H1 (cell line): ENCODE measurements around the gene GATAD2B. TPM values are rescaled to one million over a fixed set of nuclear protein-coding genes. Genes with fewer than 3 reads are reported as not detected.

Experiments used
- CTCF ChIA-PET: fragments of 300-600 bp; sonication (Branson Sonifier 250); formaldehyde crosslinking; loops from one replicate; lab custom pipeline; 2021; ENCODE audit not compliant: partially characterized antibody; lab: Charles Lee
- POLR2A ChIA-PET: fragments of 300-600 bp; sonication (Branson Sonifier 250); formaldehyde crosslinking; loops from one replicate; lab custom pipeline; 2021; ENCODE audit warnings: inconsistent platforms; ENCODE audit not compliant: partially characterized antibody; lab: Charles Lee
- DNase-seq, 2 experiments: peaks; one replicate each; pipeline versions ENCODE4 v3.0.0 to v3.0.0-alpha.2; 2010 to 2022; ENCODE audit warnings: low spot score in 2 of 2, low read depth in 1 of 2, mixed read lengths in 1 of 2
- FAIRE-seq: peaks from 2 replicates; lab custom pipeline; 2011; peaks lifted over from hg19 to GRCh38; lab: Jason Lieb, UNC
- H2AFZ ChIP-seq: 2 replicates; pipeline ENCODE4 v1.8.1; 2012; ENCODE audit warnings: low read length, inconsistent platforms
- H2AK5ac ChIP-seq: 2 replicates; pipeline ENCODE4 v1.6.1; 2013; ENCODE audit warnings: low read depth, low read length
- H2BK120ac ChIP-seq: replicated peaks from 2 replicates; pipeline ENCODE3; 2013; ENCODE audit warnings: low read depth, low read length, inconsistent platforms
- H2BK12ac ChIP-seq: 2 replicates; pipeline ENCODE4 v1.6.1; 2013; ENCODE audit warnings: low read depth, low read length
- H2BK15ac ChIP-seq: 2 replicates; pipeline ENCODE4 v1.6.1; 2013; ENCODE audit warnings: low read length
- H2BK20ac ChIP-seq: 2 replicates; pipeline ENCODE4 v1.6.1; 2013; ENCODE audit warnings: low read length
- H2BK5ac ChIP-seq: 2 replicates; pipeline ENCODE4 v1.6.1; 2013; ENCODE audit warnings: low read depth, low read length
- H3K14ac ChIP-seq: 2 replicates; pipeline ENCODE4 v1.6.1; 2013; ENCODE audit warnings: inconsistent platforms; ENCODE audit not compliant: insufficient read length
- H3K18ac ChIP-seq: 2 replicates; pipeline ENCODE4 v1.6.1; 2013; ENCODE audit warnings: low read length; ENCODE audit errors: extremely low read depth
- H3K23ac ChIP-seq: 2 replicates; pipeline ENCODE4 v1.6.1; 2013; ENCODE audit warnings: inconsistent platforms; ENCODE audit not compliant: insufficient read length
- H3K23me2 ChIP-seq: 2 replicates; pipeline ENCODE4 v1.6.1; 2013; ENCODE audit warnings: low read depth, low read length
- H3K27ac ChIP-seq: 2 replicates; pipeline ENCODE4 v1.6.1; 2011; ENCODE audit warnings: low read depth, low read length, inconsistent platforms
- H3K27me3 ChIP-seq, 4 experiments: replicated peaks in 1 of 4; 1 replicate in 1 of 4; 2 replicates in 3 of 4; pipeline versions ENCODE4 v1.6.1 to v1.8.1; 2011 to 2013; ENCODE audit warnings: low read length in 3 of 4, mild to moderate bottlenecking in 3 of 4, inconsistent platforms in 2 of 4, mixed read lengths in 2 of 4, moderate library complexity in 1 of 4; ENCODE audit not compliant: control insufficient read depth in 3 of 4, insufficient read depth in 3 of 4; ENCODE audit errors: extremely low read depth in 1 of 4
- H3K36me3 ChIP-seq, 4 experiments: 2 replicates each; pipeline versions ENCODE4 v1.6.1 to v1.8.1; 2011 to 2013; ENCODE audit warnings: mild to moderate bottlenecking in 4 of 4, low read length in 3 of 4, moderate library complexity in 2 of 4, control low read depth in 1 of 4, inconsistent platforms in 1 of 4; ENCODE audit not compliant: insufficient read depth in 4 of 4, control insufficient read depth in 2 of 4
- H3K4ac ChIP-seq: replicated peaks from 2 replicates; pipeline ENCODE3; 2013; ENCODE audit warnings: low read length, low read depth, mixed read lengths, inconsistent platforms; ENCODE audit not compliant: insufficient read length
- H3K4me1 ChIP-seq, 4 experiments: replicated peaks in 1 of 4; 1 replicate in 1 of 4; 2 replicates in 3 of 4; pipeline versions ENCODE4 v1.6.1 to v1.8.1; 2011 to 2013; ENCODE audit warnings: low read length in 3 of 4, inconsistent platforms in 2 of 4, mixed read lengths in 1 of 4; ENCODE audit not compliant: insufficient read depth in 4 of 4, control insufficient read depth in 3 of 4
- H3K4me2 ChIP-seq, 2 experiments: 2 replicates each; pipeline versions ENCODE4 v1.6.1 to v1.8.1; 2011 to 2013; ENCODE audit warnings: low read depth in 2 of 2, low read length in 2 of 2, control low read depth in 1 of 2, inconsistent platforms in 1 of 2, mild to moderate bottlenecking in 1 of 2; ENCODE audit not compliant: insufficient read depth in 1 of 2
- H3K4me3 ChIP-seq, 4 experiments: fragments of 200-600, 300-600 bp in 1 of 4; sonication (generic), shearing (Covaris generic), sonication (Bioruptor Twin) in 1 of 4; 2 replicates each; pipeline versions ENCODE4 v1.5.1 to v1.8.1; 2011 to 2016; ENCODE audit warnings: low read length in 4 of 4, low read depth in 3 of 4, control low read depth in 2 of 4, inconsistent platforms in 2 of 4, mild to moderate bottlenecking in 2 of 4, mixed read lengths in 1 of 4, moderate library complexity in 1 of 4; ENCODE audit not compliant: insufficient read depth in 2 of 4; ENCODE audit errors: extremely low read depth in 1 of 4
- H3K56ac ChIP-seq: replicated peaks from 2 replicates; pipeline ENCODE3; 2013; ENCODE audit warnings: low read depth, mild to moderate bottlenecking, mixed read lengths, low read length, inconsistent platforms; ENCODE audit not compliant: insufficient read length
- H3K79me1 ChIP-seq: 2 replicates; pipeline ENCODE4 v1.6.1; 2013; ENCODE audit warnings: low read depth, low read length, control low read depth
- H3K79me2 ChIP-seq, 2 experiments: 2 replicates each; pipeline versions ENCODE4 v1.6.1 to v1.8.1; 2012 to 2013; ENCODE audit warnings: low read length in 2 of 2, mild to moderate bottlenecking in 2 of 2, inconsistent platforms in 1 of 2; ENCODE audit not compliant: insufficient read depth in 2 of 2, control insufficient read depth in 1 of 2
- H3K9ac ChIP-seq, 4 experiments: replicated peaks in 1 of 4; 1 replicate in 1 of 4; 2 replicates in 3 of 4; pipeline versions ENCODE4 v1.6.1 to v1.8.1; 2011 to 2013; ENCODE audit warnings: low read depth in 3 of 4, low read length in 3 of 4, control low read depth in 2 of 4, mild to moderate bottlenecking in 2 of 4, moderate library complexity in 2 of 4, inconsistent platforms in 1 of 4; ENCODE audit errors: extremely low read depth in 1 of 4
- H3K9me3 ChIP-seq, 2 experiments: 2 replicates each; pipeline versions ENCODE4 v1.6.1 to v1.8.1; 2012 to 2013; ENCODE audit warnings: mild to moderate bottlenecking in 2 of 2, moderate library complexity in 2 of 2, control low read depth in 1 of 2, inconsistent platforms in 1 of 2, low read depth in 1 of 2, low read length in 1 of 2, mixed read lengths in 1 of 2; ENCODE audit not compliant: insufficient read depth in 2 of 2
- H4K20me1 ChIP-seq, 2 experiments: replicated peaks in 1 of 2; 2 replicates each; pipeline versions ENCODE3 to v1.8.1; 2011 to 2013; ENCODE audit warnings: inconsistent platforms in 2 of 2, low read length in 2 of 2, mild to moderate bottlenecking in 1 of 2; ENCODE audit not compliant: insufficient read depth in 2 of 2, control insufficient read depth in 1 of 2
- H4K5ac ChIP-seq: 2 replicates; pipeline ENCODE4 v1.6.1; 2013; ENCODE audit warnings: low read length, low read depth, mixed read lengths, inconsistent platforms; ENCODE audit not compliant: insufficient read length
- H4K8ac ChIP-seq: 2 replicates; pipeline ENCODE4 v1.8.0; 2013; ENCODE audit warnings: mild to moderate bottlenecking, moderate library complexity, low read length, inconsistent platforms; ENCODE audit not compliant: insufficient read depth; ENCODE audit errors: extremely low read depth
- H4K91ac ChIP-seq: replicated peaks from 2 replicates; pipeline ENCODE3; 2013; ENCODE audit warnings: low read length, mixed read lengths, inconsistent platforms; ENCODE audit not compliant: insufficient read length
- ASH2L ChIP-seq: fragments of 200-600, 300-600 bp; sonication (generic); IDR thresholded peaks from one replicate; pipeline ENCODE4 v1.7.1; 2017; ENCODE audit warnings: low read length
- BACH1 ChIP-seq: IDR thresholded peaks from 2 replicates; pipeline ENCODE4 v1.6.1; 2012; ENCODE audit warnings: low read length, improper control_type of control experiment
- CBX5 ChIP-seq: fragments of 300-800, 300-1000 bp; sonication (generic); IDR thresholded peaks from 2 replicates; pipeline ENCODE4 v1.7.1; 2016; ENCODE audit warnings: antibody characterized with exemption, low read length, low read depth
- CEBPB ChIP-seq: IDR thresholded peaks from 2 replicates; pipeline ENCODE4 v1.6.1; 2012; ENCODE audit warnings: low read depth, low read length
- CHD1 ChIP-seq: IDR thresholded peaks from 2 replicates; pipeline ENCODE4 v1.6.1; 2012; ENCODE audit warnings: low read depth, low read length, improper control_type of control experiment
- CHD2 ChIP-seq: IDR thresholded peaks from 2 replicates; pipeline ENCODE4 v1.6.1; 2012; ENCODE audit warnings: low read length, improper control_type of control experiment
- CREB1 ChIP-seq: IDR thresholded peaks from 2 replicates; pipeline ENCODE4 v1.6.1; 2012; ENCODE audit warnings: inconsistent platforms
- EP300 ChIP-seq, 2 experiments: IDR thresholded peaks; 1 replicate in 1 of 2; 2 replicates in 1 of 2; pipeline ENCODE4 v1.6.1; 2011 to 2012; ENCODE audit warnings: low read depth in 2 of 2, low read length in 2 of 2, mild to moderate bottlenecking in 2 of 2, borderline replicate concordance in 1 of 2, inconsistent platforms in 1 of 2, moderate library complexity in 1 of 2
- GABPA ChIP-seq: IDR thresholded peaks from 2 replicates; pipeline ENCODE4 v1.6.1; 2011; ENCODE audit warnings: mild to moderate bottlenecking, low read length, moderate library complexity, borderline replicate concordance; ENCODE audit not compliant: insufficient read depth
- HDAC2 ChIP-seq, 2 experiments: fragments of 300-600 bp in 1 of 2; sonication (generic) in 1 of 2; IDR thresholded peaks; 2 replicates each; pipeline ENCODE4 v1.6.1; 2011 to 2012; ENCODE audit warnings: low read depth in 2 of 2, low read length in 2 of 2, mild to moderate bottlenecking in 2 of 2, moderate library complexity in 2 of 2, borderline replicate concordance in 1 of 2, inconsistent platforms in 1 of 2
- JUND ChIP-seq: IDR thresholded peaks from 2 replicates; pipeline ENCODE4 v1.6.1; 2011; ENCODE audit warnings: mild to moderate bottlenecking, improper control_type of control experiment, low read length
- KDM5A ChIP-seq: fragments of 200-600 bp; IDR thresholded peaks from 2 replicates; pipeline ENCODE4 v1.7.1; 2012; ENCODE audit warnings: mild to moderate bottlenecking, low read length, inconsistent platforms, mixed read lengths
- MAFK ChIP-seq: IDR thresholded peaks from 2 replicates; pipeline ENCODE4 v1.6.1; 2012; ENCODE audit warnings: low read depth, mild to moderate bottlenecking, improper control_type of control experiment, low read length
- PHF8 ChIP-seq: fragments of 200-600 bp; sonication (generic); conservative IDR thresholded peaks from 2 replicates; pipeline ENCODE4 v1.7.1; 2012; ENCODE audit warnings: low read depth, mild to moderate bottlenecking, inconsistent platforms, low read length, moderate library complexity
- SIX5 ChIP-seq: IDR thresholded peaks from 2 replicates; pipeline ENCODE4 v1.6.1; 2011; ENCODE audit warnings: mild to moderate bottlenecking, low read depth, low read length
- SRF ChIP-seq: IDR thresholded peaks from 2 replicates; pipeline ENCODE4 v1.6.1; 2011; ENCODE audit warnings: mild to moderate bottlenecking, low read depth, low read length, moderate library complexity
- WGBS, 2 experiments: shearing (Covaris generic) in 1 of 2; methylation state at CpG; one replicate each; pipeline versions ENCODE4 v1.1.6 to v1.1.7; 2013 to 2015; ENCODE audit warnings: low lambda C conversion rate in 2 of 2, mixed read lengths in 2 of 2, inconsistent platforms in 1 of 2, low coverage in 1 of 2, missing lambda C conversion rate in 1 of 2; ENCODE audit not compliant: insufficient replicate concordance in 2 of 2, insufficient coverage in 1 of 2, insufficient read length in 1 of 2; ENCODE audit errors: extremely low coverage in 1 of 2, missing lambda C conversion rate in 1 of 2; 5-methylcytosine and 5-hydroxymethylcytosine counted together
- polyA plus RNA-seq, 7 experiments: library from polyadenylated mRNA; depleted of rRNA in 3 of 7; stranded (reverse) in 5 of 7; unstranded in 2 of 7; fragments of >200 nt in 5 of 7; fragments of 200-250 nt in 2 of 7; gene quantifications; 1 replicate in 5 of 7; 2 replicates in 1 of 7; 4 replicates in 1 of 7; pipeline versions ENCODE4 v1.2.1 to v1.2.3, GENCODE V29; 2011 to 2013; ENCODE audit warnings: missing spikeins in 2 of 7, mixed read lengths in 2 of 7
- total RNA-seq: library from RNA; stranded (reverse); fragmentation: NEBNext Ultra II Directional; extraction: Animal tissue kit (Norgen Biotek cat#: 25700); gene quantifications from 2 replicates; pipeline ENCODE4 v1.2.1, GENCODE V29; 2021

GATAD2B gene
- total and polyA plus RNA-seq, 2 of the 8 experiments (the other 6 are each of a cell fraction or from before 2014, with no cell fraction given) = 8.4 to 39.1 TPM

DNA sequence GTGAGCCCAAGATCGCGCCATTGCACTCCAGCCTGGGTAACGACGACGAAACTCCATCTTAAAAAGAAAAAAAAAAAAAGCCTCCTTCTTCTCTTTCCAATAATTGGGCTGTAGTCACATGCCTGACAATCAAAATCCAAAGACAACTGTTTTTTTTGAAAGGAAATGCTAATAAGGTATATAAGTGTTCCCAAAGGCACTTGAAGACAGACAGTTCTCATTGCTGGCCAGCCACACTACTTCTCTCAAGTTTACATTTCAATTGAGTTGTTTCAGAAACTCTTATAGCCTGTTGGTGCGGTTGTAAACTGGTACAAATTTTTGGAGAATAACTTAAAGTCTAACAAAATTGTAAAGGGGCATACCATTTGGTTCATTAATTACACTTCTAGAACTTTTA lies 23.3 kb downstream of the GATAD2B start:
- H4K8ac ChIP-seq = no peak overlapping the region
- no peak overlapping the region for H2BK12ac ChIP-seq
- no peak overlapping the region for H3K4ac ChIP-seq
- H3K27ac ChIP-seq = no peak overlapping the region
- no peak overlapping the region for H2AFZ ChIP-seq
- H3K27me3 ChIP-seq = no peaks in the 10 kb centered on the region
- H3K18ac ChIP-seq = no peak overlapping the region
- H3K4me3 ChIP-seq = no peak overlapping the region
- ChIA-PET CTCF (no interaction called here), POLR2A (no interaction called here)
- H4K20me1 ChIP-seq = peaks cover 3 to 8% of the 10 kb centered on the region in 2 experiments
- H3K9ac ChIP-seq = no peak overlapping the region
- H3K56ac ChIP-seq = no peak overlapping the region
- H3K9me3 ChIP-seq = no peaks in the 10 kb centered on the region
- H3K14ac ChIP-seq = no peak overlapping the region
- FAIRE-seq (no peak), DNase-seq (no peak)
- H3K79me2 ChIP-seq = peaks cover 0 to 86% of the 10 kb centered on the region in 2 experiments; a peak in 3 of 4 replicates
- peaks cover 2% of the 10 kb centered on the region; the same call in 1 of the 2 replicates for H3K79me1 ChIP-seq
- no peak overlapping the region for H4K91ac ChIP-seq
- peaks cover 0 to 11% (median 0%) of the 10 kb centered on the region in 4 experiments; a peak in 2 of 8 replicates for H3K36me3 ChIP-seq
- no peak overlapping the region for H2BK15ac ChIP-seq
- no peak overlapping the region for H2AK5ac ChIP-seq
- no peak overlapping the region for H2BK20ac ChIP-seq
- H3K4me1 ChIP-seq = no peaks in the 10 kb centered on the region
- no peak overlapping the region for H2BK5ac ChIP-seq
- no peak for TF ChIP-seq PHF8
- no peak for TF ChIP-seq SIX5
- TF ChIP-seq EP300 (IDR thresholded peaks at IDR 0.05; ENCODE audit: borderline replicate concordance in 1 of 2, low read depth in 2 of 2, low read length in 2 of 2) = no peak
- TF ChIP-seq CEBPB = no peak
- TF ChIP-seq KDM5A = no peak
- TF ChIP-seq CHD2 = no peak
- no peak for TF ChIP-seq MAFK
- TF ChIP-seq JUND = no peak
- TF ChIP-seq HDAC2 (IDR thresholded peaks at IDR 0.05; ENCODE audit: borderline replicate concordance in 1 of 2, low read depth in 2 of 2, low read length in 2 of 2) = no peak
- no peak for TF ChIP-seq BACH1
- no peak for TF ChIP-seq CHD1
- no peak for TF ChIP-seq GABPA
- TF ChIP-seq ASH2L = no peak
- TF ChIP-seq SRF = no peak
- TF ChIP-seq CBX5 = no peak
- TF ChIP-seq CREB1 = no peak
- H3K4me2 ChIP-seq = no peak overlapping the region
- no peaks in the 10 kb centered on the region for H3K23me2 ChIP-seq
- 91% methylated on average over 6 of the region's 6 CpGs; no CpG with 5 or more reads in 1 of the 2 experiments for WGBS, 2 experiments
- no peak overlapping the region for H3K23ac ChIP-seq
- H2BK120ac ChIP-seq = no peak overlapping the region
- H4K5ac ChIP-seq = no peak overlapping the region
